ENCODE measurements around the gene C20orf173. TPM values are rescaled to one million over a fixed set of nuclear protein-coding genes. Genes with fewer than 3 reads are reported as not detected.

The C20orf173 gene
- total RNA-seq, 1 experiment from 2014 or later = not detected

DNA sequence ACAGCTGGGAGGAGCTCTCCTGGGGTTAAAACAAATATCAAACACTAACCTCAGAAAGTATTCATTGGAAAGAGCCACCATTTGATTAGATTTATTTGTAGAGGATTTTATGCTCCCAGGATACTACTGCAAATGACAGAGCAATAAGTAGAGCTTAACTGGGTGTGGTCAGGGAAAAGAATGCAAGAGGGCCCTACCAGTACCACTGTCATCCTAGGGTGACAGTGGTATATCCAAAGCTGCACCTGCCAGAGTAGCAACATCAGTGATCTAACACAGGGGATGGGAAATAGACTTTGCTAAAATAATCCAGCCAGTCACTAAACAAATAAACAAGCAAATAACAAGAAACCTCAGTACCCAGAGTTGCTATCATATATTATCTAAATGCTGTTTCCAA is 42.1 kb upstream of the C20orf173 start:
- ATAC-seq (no peak), DNase-seq (ENCODE audit: low read depth, low spot score) (no peak)
- ChIA-PET POLR2A (no interaction called here), CTCF (interaction anchor here (1.1 kb wide), 1 partner anchor 48 kb away, joined by 3 read pairs; no protein-coding TSS in a partner anchor), RAD21 (ENCODE audit: low non-redundant PET in 1 of 2, low total read pairs in 2 of 2, uncharacterized antibody in 2 of 2, unreplicated experiment in 2 of 2) (no interaction called here)
- BruUV-seq (replicated peaks) = no TSS peak
- no peaks in the 10 kb centered on the region for H3K27me3 ChIP-seq (ENCODE audit: insufficient read depth, low read length)
- H2AFZ ChIP-seq (ENCODE audit: low read depth, low read length, poor library complexity, severe bottlenecking) = no peak overlapping the region
- no peaks in the 10 kb centered on the region for H4K20me1 ChIP-seq (ENCODE audit: insufficient read depth)
- TF ChIP-seq ATF3 (IDR thresholded peaks at IDR 0.05) (no peak), FOSL1 (IDR thresholded peaks at IDR 0.05; ENCODE audit: low read depth) (no peak), POLR2A (IDR thresholded peaks at IDR 0.05; ENCODE audit: borderline replicate concordance, extremely low read depth, insufficient read depth, insufficient read length) (no peak)
- TF ChIP-seq, protein P1, sequence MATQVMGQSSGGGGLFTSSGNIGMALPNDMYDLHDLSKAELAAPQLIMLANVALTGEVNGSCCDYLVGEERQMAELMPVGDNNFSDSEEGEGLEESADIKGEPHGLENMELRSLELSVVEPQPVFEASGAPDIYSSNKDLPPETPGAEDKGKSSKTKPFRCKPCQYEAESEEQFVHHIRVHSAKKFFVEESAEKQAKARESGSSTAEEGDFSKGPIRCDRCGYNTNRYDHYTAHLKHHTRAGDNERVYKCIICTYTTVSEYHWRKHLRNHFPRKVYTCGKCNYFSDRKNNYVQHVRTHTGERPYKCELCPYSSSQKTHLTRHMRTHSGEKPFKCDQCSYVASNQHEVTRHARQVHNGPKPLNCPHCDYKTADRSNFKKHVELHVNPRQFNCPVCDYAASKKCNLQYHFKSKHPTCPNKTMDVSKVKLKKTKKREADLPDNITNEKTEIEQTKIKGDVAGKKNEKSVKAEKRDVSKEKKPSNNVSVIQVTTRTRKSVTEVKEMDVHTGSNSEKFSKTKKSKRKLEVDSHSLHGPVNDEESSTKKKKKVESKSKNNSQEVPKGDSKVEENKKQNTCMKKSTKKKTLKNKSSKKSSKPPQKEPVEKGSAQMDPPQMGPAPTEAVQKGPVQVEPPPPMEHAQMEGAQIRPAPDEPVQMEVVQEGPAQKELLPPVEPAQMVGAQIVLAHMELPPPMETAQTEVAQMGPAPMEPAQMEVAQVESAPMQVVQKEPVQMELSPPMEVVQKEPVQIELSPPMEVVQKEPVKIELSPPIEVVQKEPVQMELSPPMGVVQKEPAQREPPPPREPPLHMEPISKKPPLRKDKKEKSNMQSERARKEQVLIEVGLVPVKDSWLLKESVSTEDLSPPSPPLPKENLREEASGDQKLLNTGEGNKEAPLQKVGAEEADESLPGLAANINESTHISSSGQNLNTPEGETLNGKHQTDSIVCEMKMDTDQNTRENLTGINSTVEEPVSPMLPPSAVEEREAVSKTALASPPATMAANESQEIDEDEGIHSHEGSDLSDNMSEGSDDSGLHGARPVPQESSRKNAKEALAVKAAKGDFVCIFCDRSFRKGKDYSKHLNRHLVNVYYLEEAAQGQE (IDR thresholded peaks at IDR 0.05; ENCODE audit: low read depth) = no peak
- no peak overlapping the region for H3K9ac ChIP-seq (ENCODE audit: low read length)
- intact Hi-C loops (cut with micrococcal nuclease) = no loop called here
- no peak overlapping the region for H3K4me2 ChIP-seq (ENCODE audit: low read length)
- H3K9me2 ChIP-seq (ENCODE audit: insufficient read depth) = no peaks in the 10 kb centered on the region
- H3K4me3 ChIP-seq (replicated peaks in 1 of 2; ENCODE audit: low read depth in 1 of 2, low read length in 2 of 2) = no peak overlapping the region
- H3K79me2 ChIP-seq (ENCODE audit: insufficient read depth, low read length) = no peaks in the 10 kb centered on the region
- H3K9me3 ChIP-seq (ENCODE audit: control insufficient read depth in 1 of 2, insufficient read depth in 1 of 2, low read depth in 1 of 2, low read length in 2 of 2) = peaks cover 0 to 3% of the 10 kb centered on the region in 2 experiments; a peak in 1 of 4 replicates
- peaks cover 0 to 8% of the 10 kb centered on the region in 2 experiments; a peak in 2 of 4 replicates for H3K4me1 ChIP-seq (ENCODE audit: control insufficient read depth in 1 of 2, insufficient read depth in 2 of 2, low read length in 2 of 2)
- H3K36me3 ChIP-seq (ENCODE audit: control insufficient read depth in 1 of 2, insufficient read depth in 2 of 2, low read length in 2 of 2) = no peaks in the 10 kb centered on the region
- no peak overlapping the region for H3K27ac ChIP-seq (ENCODE audit: low read depth, low read length)

DNA sequence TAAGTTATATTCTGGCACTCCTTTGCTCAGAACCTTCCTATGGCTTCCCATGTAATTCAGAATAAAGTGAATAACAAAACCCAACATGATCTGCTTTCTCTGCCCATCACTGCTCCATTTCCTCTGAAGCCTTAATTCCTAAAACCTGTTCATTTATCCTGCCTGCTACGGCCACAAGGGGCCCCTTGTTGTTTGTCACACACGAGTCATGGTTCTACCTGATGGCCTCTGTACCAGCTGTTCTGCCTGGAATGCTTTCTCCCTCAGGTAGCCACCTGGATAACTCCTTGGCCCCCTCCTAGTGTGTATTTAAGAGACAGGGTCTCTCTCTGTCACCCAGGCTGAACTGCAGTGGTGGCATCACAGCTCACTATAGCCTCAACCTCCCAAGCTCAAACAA is 39.2 kb upstream of the C20orf173 start:
- H3K4me1 ChIP-seq (ENCODE audit: control insufficient read depth in 1 of 2, insufficient read depth in 2 of 2, low read length in 2 of 2) = peaks cover 0 to 8% of the 10 kb centered on the region in 2 experiments; a peak in 2 of 4 replicates
- POLR2A ChIA-PET = no interaction called here
- CTCF ChIA-PET = interaction anchor here (1.8 kb wide), 1 partner anchor 51 kb away, joined by 6 read pairs; no protein-coding TSS in a partner anchor
- H3K4me3 ChIP-seq (replicated peaks in 1 of 2; ENCODE audit: low read depth in 1 of 2, low read length in 2 of 2) = no peak overlapping the region
- peak; percentile 16 for DNase-seq (ENCODE audit: low read depth, low spot score)
- no peaks in the 10 kb centered on the region for H3K27me3 ChIP-seq (ENCODE audit: insufficient read depth, low read length)
- intact Hi-C loops (cut with micrococcal nuclease) = no loop called here
- BruUV-seq (replicated peaks) = no TSS peak
- RAD21 ChIA-PET (ENCODE audit: low non-redundant PET in 1 of 2, low total read pairs in 2 of 2, uncharacterized antibody in 2 of 2, unreplicated experiment in 2 of 2) = interaction anchor here (0.7 kb wide), 2 partner anchors 177 to 379 kb away, joined by 3 to 4 read pairs; no protein-coding TSS in a partner anchor
- no peak overlapping the region for H3K27ac ChIP-seq (ENCODE audit: low read depth, low read length)
- peak overlapping the region; percentile 8; the same call in 1 of the 2 replicates for H3K4me2 ChIP-seq (ENCODE audit: low read length)
- ATAC-seq = peak; percentile 97
- peaks cover 0 to 3% of the 10 kb centered on the region in 2 experiments; a peak in 1 of 4 replicates for H3K9me3 ChIP-seq (ENCODE audit: control insufficient read depth in 1 of 2, insufficient read depth in 1 of 2, low read depth in 1 of 2, low read length in 2 of 2)
- H3K9me2 ChIP-seq (ENCODE audit: insufficient read depth) = no peaks in the 10 kb centered on the region
- H2AFZ ChIP-seq (ENCODE audit: low read depth, low read length, poor library complexity, severe bottlenecking) = no peak overlapping the region
- TF ChIP-seq FOSL1 (IDR thresholded peaks at IDR 0.05; ENCODE audit: low read depth) (no peak), RAD21 (IDR thresholded peaks at IDR 0.05; ENCODE audit: low read depth) (peak; percentile 66), ZFX (IDR thresholded peaks at IDR 0.05) (no peak)
- TF ChIP-seq, protein P2, sequence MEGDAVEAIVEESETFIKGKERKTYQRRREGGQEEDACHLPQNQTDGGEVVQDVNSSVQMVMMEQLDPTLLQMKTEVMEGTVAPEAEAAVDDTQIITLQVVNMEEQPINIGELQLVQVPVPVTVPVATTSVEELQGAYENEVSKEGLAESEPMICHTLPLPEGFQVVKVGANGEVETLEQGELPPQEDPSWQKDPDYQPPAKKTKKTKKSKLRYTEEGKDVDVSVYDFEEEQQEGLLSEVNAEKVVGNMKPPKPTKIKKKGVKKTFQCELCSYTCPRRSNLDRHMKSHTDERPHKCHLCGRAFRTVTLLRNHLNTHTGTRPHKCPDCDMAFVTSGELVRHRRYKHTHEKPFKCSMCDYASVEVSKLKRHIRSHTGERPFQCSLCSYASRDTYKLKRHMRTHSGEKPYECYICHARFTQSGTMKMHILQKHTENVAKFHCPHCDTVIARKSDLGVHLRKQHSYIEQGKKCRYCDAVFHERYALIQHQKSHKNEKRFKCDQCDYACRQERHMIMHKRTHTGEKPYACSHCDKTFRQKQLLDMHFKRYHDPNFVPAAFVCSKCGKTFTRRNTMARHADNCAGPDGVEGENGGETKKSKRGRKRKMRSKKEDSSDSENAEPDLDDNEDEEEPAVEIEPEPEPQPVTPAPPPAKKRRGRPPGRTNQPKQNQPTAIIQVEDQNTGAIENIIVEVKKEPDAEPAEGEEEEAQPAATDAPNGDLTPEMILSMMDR (IDR thresholded peaks at IDR 0.05 in 2 of 3, conservative IDR thresholded peaks at IDR 0.05 in 1 of 3; ENCODE audit: borderline replicate concordance in 1 of 3, insufficient read depth in 1 of 3, low read depth in 2 of 3, low read length in 2 of 3) = peak; percentile 37 to 59 (median 59); a peak in 5 of 6 replicates
- H3K79me2 ChIP-seq (ENCODE audit: insufficient read depth, low read length) = no peaks in the 10 kb centered on the region
- no peaks in the 10 kb centered on the region for H3K36me3 ChIP-seq (ENCODE audit: control insufficient read depth in 1 of 2, insufficient read depth in 2 of 2, low read length in 2 of 2)
- H3K9ac ChIP-seq (ENCODE audit: low read length) = no peak overlapping the region
- H4K20me1 ChIP-seq (ENCODE audit: insufficient read depth) = no peaks in the 10 kb centered on the region

Data from HCT116 (cell line).